Thyroid gland (tissue), 4 donors: ENCODE measurements around the gene SUPT6H.

Source experiments
- POLR2A ChIP-seq, 2 donors: fragments of 450-650 bp; IDR thresholded peaks; one replicate each; pipeline ENCODE4 v1.6.1; 2017; ENCODE audit warnings: antibody characterized with exemption in 2 of 2, mild to moderate bottlenecking in 2 of 2, moderate library complexity in 1 of 2
- TF ChIP-seq, protein P1 (sequence below), 6 experiments: fragments of 200-600 bp in 3 of 6; fragments of 450-650 bp in 3 of 6; sonication (generic) in 3 of 6; IDR thresholded peaks; one replicate each; pipeline ENCODE4 v1.5.1; 2016 to 2019; ENCODE audit warnings: antibody characterized with exemption in 6 of 6, mild to moderate bottlenecking in 2 of 6, inconsistent platforms in 1 of 6, moderate library complexity in 1 of 6

DNA sequence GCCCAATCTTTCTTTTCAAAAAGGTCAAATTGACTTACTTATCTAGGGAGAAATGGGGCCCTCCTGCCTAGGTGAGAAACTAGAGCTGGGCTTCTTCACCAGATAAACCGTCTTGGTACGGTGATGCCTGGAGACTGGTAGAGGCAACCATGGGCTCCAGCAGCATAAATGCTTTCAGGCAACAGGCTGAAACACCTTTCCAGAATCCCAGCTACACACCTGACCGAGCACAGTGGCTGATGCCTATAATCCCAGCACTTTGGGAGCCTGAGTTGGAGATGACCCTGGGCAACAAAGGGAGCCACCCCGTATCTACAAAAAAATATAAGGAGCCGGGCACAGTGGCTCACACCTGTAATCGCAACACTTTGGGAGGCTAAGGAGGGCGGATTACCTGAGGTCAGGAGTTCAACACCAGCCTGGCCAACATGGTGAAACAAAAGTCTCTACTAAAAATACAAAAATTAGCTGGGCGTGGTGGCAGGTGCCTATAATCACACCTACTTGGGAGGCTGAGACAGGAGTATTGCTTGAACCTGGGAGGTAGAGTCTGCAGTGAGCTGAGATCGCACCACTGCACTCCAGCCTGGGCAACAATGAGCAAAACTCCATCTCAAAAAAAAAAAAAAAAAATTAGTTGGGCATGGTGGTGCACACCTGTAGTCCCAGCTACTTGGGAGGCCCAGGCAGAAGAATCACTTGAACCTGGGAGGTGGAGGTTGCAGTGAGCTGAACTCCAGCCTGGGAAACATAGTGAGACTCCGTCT, 89.8 kb downstream of the SUPT6H start:
- TF ChIP-seq, protein P1, sequence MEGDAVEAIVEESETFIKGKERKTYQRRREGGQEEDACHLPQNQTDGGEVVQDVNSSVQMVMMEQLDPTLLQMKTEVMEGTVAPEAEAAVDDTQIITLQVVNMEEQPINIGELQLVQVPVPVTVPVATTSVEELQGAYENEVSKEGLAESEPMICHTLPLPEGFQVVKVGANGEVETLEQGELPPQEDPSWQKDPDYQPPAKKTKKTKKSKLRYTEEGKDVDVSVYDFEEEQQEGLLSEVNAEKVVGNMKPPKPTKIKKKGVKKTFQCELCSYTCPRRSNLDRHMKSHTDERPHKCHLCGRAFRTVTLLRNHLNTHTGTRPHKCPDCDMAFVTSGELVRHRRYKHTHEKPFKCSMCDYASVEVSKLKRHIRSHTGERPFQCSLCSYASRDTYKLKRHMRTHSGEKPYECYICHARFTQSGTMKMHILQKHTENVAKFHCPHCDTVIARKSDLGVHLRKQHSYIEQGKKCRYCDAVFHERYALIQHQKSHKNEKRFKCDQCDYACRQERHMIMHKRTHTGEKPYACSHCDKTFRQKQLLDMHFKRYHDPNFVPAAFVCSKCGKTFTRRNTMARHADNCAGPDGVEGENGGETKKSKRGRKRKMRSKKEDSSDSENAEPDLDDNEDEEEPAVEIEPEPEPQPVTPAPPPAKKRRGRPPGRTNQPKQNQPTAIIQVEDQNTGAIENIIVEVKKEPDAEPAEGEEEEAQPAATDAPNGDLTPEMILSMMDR (IDR thresholded peaks at IDR 0.05): no peak
- TF ChIP-seq POLR2A (IDR thresholded peaks at IDR 0.05): no peak
